ENCODE data around the gene GNAI3. TPM values are rescaled to one million over a fixed set of nuclear protein-coding genes. Genes with fewer than 3 reads are reported as not detected.

Gene GNAI3
- total and polyA plus RNA-seq, 2 of the 8 experiments (the other 6 are each of a cell fraction or from before 2014, with no cell fraction given), result 4.0 to 9.8 TPM

DNA sequence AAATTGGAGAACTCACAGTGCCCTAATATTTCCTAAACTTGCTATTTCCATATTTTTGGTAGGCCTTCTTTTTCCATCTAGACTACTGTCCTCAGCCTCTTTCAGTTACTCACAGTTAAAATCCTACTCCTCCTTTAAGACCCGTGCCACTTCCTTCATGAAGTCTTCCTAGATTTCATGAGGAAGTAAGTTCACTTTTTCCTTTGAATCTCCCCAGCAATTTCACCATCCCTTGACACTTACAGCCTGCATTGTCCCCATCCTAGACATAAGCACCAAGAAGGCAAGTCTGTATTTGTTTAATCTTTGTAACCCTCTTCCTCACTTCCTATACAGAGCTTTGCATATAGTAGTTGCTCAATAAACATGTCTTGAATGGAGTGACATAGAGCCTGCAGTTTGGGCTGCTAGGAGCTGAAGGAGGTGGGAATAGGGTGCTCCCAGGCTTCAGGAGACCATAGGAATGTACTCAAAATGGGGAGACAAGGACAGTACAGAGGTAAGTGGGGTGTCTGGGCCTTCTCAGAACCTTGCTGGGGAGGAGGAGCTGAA, 14.0 kb upstream of the GNAI3 start:
- H3K23ac ChIP-seq (ENCODE audit: insufficient read length), result no peak overlapping the region
- no peaks in the 10 kb centered on the region for H3K36me3 ChIP-seq (ENCODE audit: control insufficient read depth in 2 of 4, insufficient read depth in 4 of 4, low read length in 3 of 4)
- H2BK15ac ChIP-seq (ENCODE audit: low read length), result no peak overlapping the region
- 94% methylated on average over 1 of the region's 1 CpG; no CpG with 5 or more reads in 1 of the 2 experiments for WGBS, 2 experiments (ENCODE audit: extremely low coverage in 1 of 2, insufficient coverage in 1 of 2, insufficient read length in 1 of 2, insufficient replicate concordance in 2 of 2, low coverage in 1 of 2, low lambda C conversion rate in 2 of 2, missing lambda C conversion rate in 1 of 2)
- H3K4ac ChIP-seq (replicated peaks; ENCODE audit: insufficient read length, low read depth, low read length), result no peak overlapping the region
- H3K56ac ChIP-seq (replicated peaks; ENCODE audit: insufficient read length, low read depth, low read length), result no peak overlapping the region
- H4K5ac ChIP-seq (ENCODE audit: insufficient read length, low read depth, low read length), result no peak overlapping the region
- TF ChIP-seq SAP30 (IDR thresholded peaks at IDR 0.05; ENCODE audit: insufficient read depth, insufficient replicate concordance, low read length) (no peak), CREB1 (IDR thresholded peaks at IDR 0.05) (no peak), SP1 (IDR thresholded peaks at IDR 0.05; ENCODE audit: low read depth, low read length) (no peak), POLR2AphosphoS5 (IDR thresholded peaks at IDR 0.05; ENCODE audit: low read depth, low read length) (no peak), NANOG (IDR thresholded peaks at IDR 0.05; ENCODE audit: insufficient read depth, low read depth, low read length, poor library complexity, severe bottlenecking) (no peak), CHD2 (IDR thresholded peaks at IDR 0.05; ENCODE audit: low read length) (no peak), MAFK (IDR thresholded peaks at IDR 0.05; ENCODE audit: low read depth, low read length) (no peak), SP2 (IDR thresholded peaks at IDR 0.05; ENCODE audit: low read length) (no peak), KDM4A (IDR thresholded peaks at IDR 0.05; ENCODE audit: low read depth, low read length, severe bottlenecking) (no peak), SP4 (IDR thresholded peaks at IDR 0.05; ENCODE audit: low read length) (no peak), CTBP2 (IDR thresholded peaks at IDR 0.05; ENCODE audit: borderline replicate concordance, insufficient read depth, insufficient read length, low read length) (no peak)
- TF ChIP-seq, protein P1, sequence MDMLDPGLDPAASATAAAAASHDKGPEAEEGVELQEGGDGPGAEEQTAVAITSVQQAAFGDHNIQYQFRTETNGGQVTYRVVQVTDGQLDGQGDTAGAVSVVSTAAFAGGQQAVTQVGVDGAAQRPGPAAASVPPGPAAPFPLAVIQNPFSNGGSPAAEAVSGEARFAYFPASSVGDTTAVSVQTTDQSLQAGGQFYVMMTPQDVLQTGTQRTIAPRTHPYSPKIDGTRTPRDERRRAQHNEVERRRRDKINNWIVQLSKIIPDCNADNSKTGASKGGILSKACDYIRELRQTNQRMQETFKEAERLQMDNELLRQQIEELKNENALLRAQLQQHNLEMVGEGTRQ (IDR thresholded peaks at IDR 0.05; ENCODE audit: low read length), result no peak
- TF ChIP-seq, protein P2, sequence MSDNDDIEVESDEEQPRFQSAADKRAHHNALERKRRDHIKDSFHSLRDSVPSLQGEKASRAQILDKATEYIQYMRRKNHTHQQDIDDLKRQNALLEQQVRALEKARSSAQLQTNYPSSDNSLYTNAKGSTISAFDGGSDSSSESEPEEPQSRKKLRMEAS (IDR thresholded peaks at IDR 0.05), result no peak
- no peaks in the 10 kb centered on the region for H4K20me1 ChIP-seq (replicated peaks in 1 of 2; ENCODE audit: control insufficient read depth in 1 of 2, insufficient read depth in 2 of 2, low read length in 2 of 2)
- no peak overlapping the region for H2BK120ac ChIP-seq (replicated peaks; ENCODE audit: low read depth, low read length)
- no peak overlapping the region for H2BK20ac ChIP-seq (ENCODE audit: low read length)
- H3K79me2 ChIP-seq (ENCODE audit: control insufficient read depth in 1 of 2, insufficient read depth in 2 of 2, low read length in 2 of 2), result no peaks in the 10 kb centered on the region
- H4K8ac ChIP-seq (ENCODE audit: extremely low read depth, insufficient read depth, low read length), result no peak overlapping the region; the same call in 1 of the 2 replicates
- H2BK5ac ChIP-seq (ENCODE audit: low read depth, low read length), result no peak overlapping the region
- no peak overlapping the region for H3K9ac ChIP-seq (replicated peaks in 1 of 4; ENCODE audit: extremely low read depth in 1 of 4, low read depth in 3 of 4, low read length in 3 of 4)
- H3K18ac ChIP-seq (ENCODE audit: extremely low read depth, low read length), result no peak overlapping the region
- no peaks in the 10 kb centered on the region; the same call in 1 of the 2 replicates for H3K79me1 ChIP-seq (ENCODE audit: low read depth, low read length)
- no peak overlapping the region for H3K27ac ChIP-seq (ENCODE audit: low read depth, low read length)
- H4K91ac ChIP-seq (replicated peaks; ENCODE audit: insufficient read length, low read length), result no peak overlapping the region
- H3K14ac ChIP-seq (ENCODE audit: insufficient read length), result no peak overlapping the region
- FAIRE-seq (no peak), DNase-seq (ENCODE audit: low read depth in 1 of 2, low spot score in 2 of 2) (no peak)
- no peak overlapping the region for H2BK12ac ChIP-seq (ENCODE audit: low read depth, low read length)
- H3K4me2 ChIP-seq (ENCODE audit: insufficient read depth in 1 of 2, low read depth in 2 of 2, low read length in 2 of 2), result no peak overlapping the region
- peaks cover 0 to 3% (median 1%) of the 10 kb centered on the region in 4 experiments; a peak in 4 of 7 replicates for H3K4me1 ChIP-seq (replicated peaks in 1 of 4; ENCODE audit: control insufficient read depth in 3 of 4, insufficient read depth in 4 of 4, low read length in 3 of 4)
- POLR2A ChIA-PET (ENCODE audit: partially characterized antibody), result interaction anchor here (0.6 to 2.4 kb wide), 6 partner anchors 14 to 45 kb away, joined by 3 to 10 read pairs (median 4); partner anchors contain the start of gene GNAI3
- no peak overlapping the region for H3K4me3 ChIP-seq (ENCODE audit: extremely low read depth in 1 of 4, insufficient read depth in 2 of 4, low read depth in 3 of 4, low read length in 4 of 4)
- no peaks in the 10 kb centered on the region for H3K27me3 ChIP-seq (replicated peaks in 1 of 4; ENCODE audit: control insufficient read depth in 3 of 4, extremely low read depth in 1 of 4, insufficient read depth in 3 of 4, low read length in 3 of 4)
- H3K9me3 ChIP-seq (ENCODE audit: insufficient read depth in 2 of 2, low read depth in 1 of 2, low read length in 1 of 2), result no peaks in the 10 kb centered on the region
- H3K23me2 ChIP-seq (ENCODE audit: low read depth, low read length), result no peaks in the 10 kb centered on the region; the same call in 1 of the 2 replicates
- CTCF ChIA-PET (ENCODE audit: partially characterized antibody), result interaction anchor here (1.2 to 26.3 kb wide), 11 partner anchors 9 to 257 kb away, joined by 3 to 1755 read pairs (median 4); partner anchors contain the start of genes AMIGO1, ATXN7L2, CYB561D1 and GPR61
- H2AFZ ChIP-seq (ENCODE audit: low read length), result no peak overlapping the region
- no peak overlapping the region for H2AK5ac ChIP-seq (ENCODE audit: low read depth, low read length)

All from H1 (cell line).